Activated CD4-positive, alpha-beta T cell treated with anti-CD3 and anti-CD28 coated beads for 36 hours (primary cell): ENCODE data around the gene PSMA5. TPM values are rescaled to one million over a fixed set of nuclear protein-coding genes. Genes with fewer than 3 reads are reported as not detected.
A peak's percentile ranks its signal among the peaks of the same experiment; 100 is the strongest.
"Not testable (repeated sequence)": the region's sequence is repeated elsewhere in the genome, so short reads cannot be mapped to it uniquely, and the experiment has no call there.

ENCODE experiments used
- ATAC-seq: fragments of 200-7000 bp; cut with Tn5 transposase; one replicate; pipeline ENCODE4 v1.10.0; 2021; ENCODE audit warnings: mild to moderate bottlenecking, moderate library complexity
- CTCF ChIA-PET: fragments of 350-600 bp; sonication (Branson Sonifier 250); formaldehyde crosslinking; loops from one replicate; lab custom pipeline; 2021; ENCODE audit warnings: antibody characterized with exemption; lab: Charles Lee
- POLR2A ChIA-PET: fragments of 350-600 bp; sonication (Branson Sonifier 250); formaldehyde crosslinking; loops from one replicate; lab custom pipeline; 2021; ENCODE audit warnings: antibody characterized with exemption, inconsistent platforms; lab: Charles Lee
- DNase-seq: peaks from one replicate; pipeline ENCODE4 v3.0.0-alpha.2; 2020
- H3K27ac Mint-ChIP-seq: one replicate; pipeline ENCODE4 v1.8.0; 2021; ENCODE audit warnings: mixed read lengths
- H3K27me3 Mint-ChIP-seq: one replicate; pipeline ENCODE4 v1.8.0; 2021; ENCODE audit warnings: mixed read lengths
- H3K36me3 Mint-ChIP-seq: one replicate; pipeline ENCODE4 v1.8.0; 2021; ENCODE audit warnings: low read depth, mixed read lengths
- H3K4me1 Mint-ChIP-seq: one replicate; pipeline ENCODE4 v1.8.0; 2021; ENCODE audit warnings: mixed read lengths
- H3K4me3 Mint-ChIP-seq: one replicate; pipeline ENCODE4 v1.8.0; 2021; ENCODE audit warnings: mild to moderate bottlenecking, moderate library complexity, mixed read lengths
- H3K9me3 Mint-ChIP-seq: one replicate; pipeline ENCODE4 v1.8.0; 2021; ENCODE audit warnings: low read depth, mixed read lengths
- intact Hi-C, 2 experiments: fragments of 100-400 bp; cut with DNase I in 1 of 2; cut with micrococcal nuclease in 1 of 2; formaldehyde crosslinking; loops; one replicate each; pipeline versions ENCODE4 v1.14.2 to v1.15.1; 2022 to 2024; cut with DNase I, micrococcal nuclease
- total RNA-seq, 2 experiments: library from RNA; stranded (reverse); gene quantifications; one replicate each; pipeline ENCODE4 v1.2.3, GENCODE V29; 2021

Gene PSMA5
- total RNA-seq, 2 experiments from 2014 or later = 151 to 249 TPM

- ChIA-PET CTCF (interaction anchor here (0.6 to 8.0 kb wide), 39 partner anchors 9 to 208 kb away, joined by 3 to 122 read pairs (median 5); partner anchors contain the start of genes CYB561D1 and PSRC1), POLR2A (no interaction called here)
- Mint-ChIP-seq H3K36me3 (peaks cover 3% of the 10 kb centered on the region), H3K4me3 (peak overlapping the region; percentile 69), H3K4me1 (peaks cover 13% of the 10 kb centered on the region), H3K9me3 (no peaks in the 10 kb centered on the region), H3K27ac (no peak overlapping the region), H3K27me3 (peaks cover 30% of the 10 kb centered on the region)
- ATAC-seq = no peak
- no peak for DNase-seq
- intact Hi-C loops = loop anchor here (1.0 to 2.0 kb wide), 6 partner anchors 115 to 197 kb away; partner anchors contain the start of gene PSRC1 (in 1 of the 2)
Measured at GRCh38 chr1:109398343-109399225, 27.7 kb downstream of the PSMA5 start.

- Mint-ChIP-seq H3K4me3 (peak within 1 kb of the TSS; percentile 71), H3K36me3 (peaks cover 3% of the 10 kb centered on the region), H3K4me1 (peaks cover 13% of the 10 kb centered on the region), H3K27ac (no peak within 1 kb of the TSS), H3K9me3 (no peaks in the 10 kb centered on the region), H3K27me3 (peaks cover 36% of the 10 kb centered on the region)
- DNase-seq = peak; percentile 75
- ChIA-PET CTCF (interaction anchor here (0.6 to 8.0 kb wide), 21 partner anchors 8 to 207 kb away, joined by 3 to 122 read pairs (median 8); partner anchors contain the start of gene PSRC1), POLR2A (no interaction called here)
- intact Hi-C loops = loop anchor here in 1 of 2 experiments (2.0 kb wide), 1 partner anchor 135 kb away; no protein-coding TSS in a partner anchor
- peak; percentile 97 for ATAC-seq
Measured at GRCh38 chr1:109397581-109398342, 28.5 kb downstream of the PSMA5 start, which contains the start of gene SORT1. TSS of gene SORT1 (minus strand) at chr1:109397918. CDS start at chr1:109397892, 26 bp downstream.

- Mint-ChIP-seq H3K4me3 (peak overlapping the region; percentile 71), H3K36me3 (peaks cover 2% of the 10 kb centered on the region), H3K27me3 (peaks cover 42% of the 10 kb centered on the region), H3K27ac (no peak overlapping the region), H3K9me3 (no peaks in the 10 kb centered on the region), H3K4me1 (peaks cover 13% of the 10 kb centered on the region)
- ChIA-PET CTCF (interaction anchor here (1.0 to 8.0 kb wide), 6 partner anchors 7 to 133 kb away, joined by 3 to 122 read pairs (median 12); partner anchors contain the start of gene PSRC1), POLR2A (no interaction called here)
- DNase-seq (no peak), ATAC-seq (no peak)
- intact Hi-C loops = no loop called here
Measured at GRCh38 chr1:109396871-109397580, 29.2 kb downstream of the PSMA5 start.

- CTCF ChIA-PET = interaction anchor here (0.6 to 8.0 kb wide), 6 partner anchors 10 to 191 kb away, joined by 3 to 122 read pairs (median 3); partner anchors contain the start of genes PSMA5 and PSRC1
- ATAC-seq (no peak), DNase-seq (no peak)
- Mint-ChIP-seq H3K4me1 (peaks cover 16% of the 10 kb centered on the region), H3K27ac (no peak overlapping the region), H3K27me3 (peaks cover 42% of the 10 kb centered on the region), H3K9me3 (no peaks in the 10 kb centered on the region), H3K4me3 (no peak overlapping the region), H3K36me3 (no peaks in the 10 kb centered on the region)
- intact Hi-C loops = no loop called here
- POLR2A ChIA-PET = no interaction called here
Measured at GRCh38 chr1:109396513-109396839, 29.8 kb downstream of the PSMA5 start.

GRCh38 chr1:109395602-109396512 is 30.4 kb downstream of the PSMA5 start:
- ChIA-PET CTCF (interaction anchor here (0.6 to 8.0 kb wide), 7 partner anchors 9 to 190 kb away, joined by 3 to 122 read pairs (median 3); partner anchors contain the start of genes PSMA5 and PSRC1), POLR2A (no interaction called here)
- Mint-ChIP-seq H3K36me3 (no peaks in the 10 kb centered on the region), H3K9me3 (no peaks in the 10 kb centered on the region), H3K27ac (no peak overlapping the region), H3K4me1 (peaks cover 18% of the 10 kb centered on the region), H3K4me3 (no peak overlapping the region), H3K27me3 (peaks cover 46% of the 10 kb centered on the region)
- intact Hi-C loops = no loop called here
- ATAC-seq (no peak), DNase-seq (no peak)

GRCh38 chr1:109395282-109395599 is 31.0 kb downstream of the PSMA5 start:
- H3K9me3 Mint-ChIP-seq, H3K27ac Mint-ChIP-seq, ATAC-seq, intact Hi-C loops, H3K36me3 Mint-ChIP-seq, H3K4me3 Mint-ChIP-seq, POLR2A ChIA-PET, DNase-seq: not testable (repeated sequence)
- CTCF ChIA-PET = interaction anchor here (0.9 to 8.0 kb wide), 2 partner anchors 43 to 117 kb away, joined by 3 to 122 read pairs; no protein-coding TSS in a partner anchor
- H3K4me1 Mint-ChIP-seq = peaks cover 18% of the 10 kb centered on the region
- H3K27me3 Mint-ChIP-seq = peaks cover 50% of the 10 kb centered on the region

- H3K27me3 Mint-ChIP-seq = peaks cover 54% of the 10 kb centered on the region
Measured at GRCh38 chr1:109394591-109395281, 31.5 kb downstream of the PSMA5 start.

GRCh38 chr1:109393617-109394233 is 32.5 kb downstream of the PSMA5 start:
- Mint-ChIP-seq H3K27ac (no peak overlapping the region), H3K27me3 (peaks cover 56% of the 10 kb centered on the region), H3K4me1 (peaks cover 15% of the 10 kb centered on the region), H3K9me3 (no peaks in the 10 kb centered on the region), H3K36me3 (no peaks in the 10 kb centered on the region), H3K4me3 (no peak overlapping the region)
- POLR2A ChIA-PET = no interaction called here
- ATAC-seq (no peak), DNase-seq (no peak)
- intact Hi-C loops = no loop called here
- CTCF ChIA-PET = interaction anchor here (0.6 to 0.9 kb wide), 2 partner anchors 8 to 378 kb away, joined by 3 read pairs; no protein-coding TSS in a partner anchor

More at GRCh38 chr1:109394591-109395281, 31.5 kb downstream of the PSMA5 start:
- Mint-ChIP-seq H3K4me1 (peaks cover 18% of the 10 kb centered on the region), H3K36me3 (no peaks in the 10 kb centered on the region), H3K27ac (no peak overlapping the region), H3K9me3 (no peaks in the 10 kb centered on the region), H3K4me3 (no peak overlapping the region)
- ChIA-PET POLR2A (no interaction called here), CTCF (interaction anchor here (0.6 to 8.0 kb wide), 4 partner anchors 7 to 377 kb away, joined by 3 to 122 read pairs (median 3); no protein-coding TSS in a partner anchor)
- DNase-seq = no peak
- intact Hi-C loops = no loop called here
- ATAC-seq = no peak

- Mint-ChIP-seq H3K9me3 (no peaks in the 10 kb centered on the region), H3K27ac (no peak overlapping the region), H3K27me3 (peaks cover 58% of the 10 kb centered on the region), H3K4me1 (peaks cover 11% of the 10 kb centered on the region), H3K36me3 (no peaks in the 10 kb centered on the region), H3K4me3 (no peak overlapping the region)
- ATAC-seq = no peak
- intact Hi-C loops = no loop called here
- ChIA-PET CTCF (no interaction called here), POLR2A (no interaction called here)
- DNase-seq = no peak
Measured at GRCh38 chr1:109392788-109393616, 33.2 kb downstream of the PSMA5 start.
